NCI-H69 (cell line): ENCODE data around the gene TWNK.

Experiments used
- DNase-seq: peaks from one replicate; lab custom pipeline; 2025; lab: John Stamatoyannopoulos, UW

TWNK gene

GRCh38 chr10:100986952-100987684 is at the start of gene TWNK, which contains the start of gene MRPL43:
TSS of gene TWNK (plus strand) at chr10:100987543. CDS start at chr10:100988211, 668 bp downstream.
TSS of gene MRPL43 (minus strand) at chr10:100987497. CDS start at chr10:100987443, 54 bp downstream.
- DNase-seq: peak; percentile 79

- no peak for DNase-seq
These were observed 47.5 kb upstream of the TWNK start for GRCh38 chr10:100939763-100940344.

- DNase-seq: no peak
These were observed 45.1 kb upstream of the TWNK start for GRCh38 chr10:100942229-100942628.

- no peak for DNase-seq
These were observed 43.8 kb upstream of the TWNK start for GRCh38 chr10:100943508-100943907.

GRCh38 chr10:100945754-100946153 is 41.6 kb upstream of the TWNK start:
- no peak for DNase-seq

- DNase-seq: no peak
These were observed 38.4 kb upstream of the TWNK start for GRCh38 chr10:100948916-100949315.

- DNase-seq: no peak
These were observed 27.1 kb upstream of the TWNK start for GRCh38 chr10:100960251-100960650.

GRCh38 chr10:100962351-100963080 is 24.8 kb upstream of the TWNK start:
- no peak for DNase-seq

GRCh38 chr10:100963826-100964225 is 23.5 kb upstream of the TWNK start:
- DNase-seq: no peak

- DNase-seq: no peak
These were observed 21.5 kb upstream of the TWNK start for GRCh38 chr10:100965820-100966219.

- no peak for DNase-seq
These were observed 20.5 kb upstream of the TWNK start for GRCh38 chr10:100966887-100967286.

- no peak for DNase-seq
These were observed 20.0 kb upstream of the TWNK start for GRCh38 chr10:100967332-100967731.

- DNase-seq: no peak
These were observed 19.1 kb upstream of the TWNK start for GRCh38 chr10:100968062-100968736.

- no peak for DNase-seq
These were observed 18.5 kb upstream of the TWNK start for GRCh38 chr10:100968863-100969186.

GRCh38 chr10:100969187-100970075 is 17.9 kb upstream of the TWNK start, which contains the start of gene SEMA4G:
TSS of gene SEMA4G (plus strand) at chr10:100969504. CDS start at chr10:100972913, 3,409 bp downstream.
- peak; percentile 73 for DNase-seq

- DNase-seq: peak; percentile 24
These were observed 17.0 kb upstream of the TWNK start for GRCh38 chr10:100970076-100970913.

- peak; percentile 2 for DNase-seq
These were observed 16.2 kb upstream of the TWNK start for GRCh38 chr10:100970914-100971811.

- no peak for DNase-seq
These were observed 15.0 kb upstream of the TWNK start for GRCh38 chr10:100972115-100972903.
